ENCODE results near the gene SMCO3. TPM values are rescaled to one million over a fixed set of nuclear protein-coding genes. Genes with fewer than 3 reads are reported as not detected.
A peak's percentile ranks its signal among the peaks of the same experiment; 100 is the strongest.

Gene SMCO3
- total and polyA plus RNA-seq, 2 of the 13 experiments (the other 11 are each of a cell fraction or from before 2014, with no cell fraction given), result 0.29 to 0.42 TPM

- TF ChIP-seq SOX6 (IDR thresholded peaks at IDR 0.05) (no peak), SOX6 (CRISPR knock-in tag; IDR thresholded peaks at IDR 0.05) (peak; percentile 39; the same call in 1 of the 2 replicates), ZNF543 (CRISPR knock-in tag; IDR thresholded peaks at IDR 0.05) (no peak), ZMYM4 (CRISPR knock-in tag; IDR thresholded peaks at IDR 0.05) (peak; percentile 35; the same call in 1 of the 2 replicates), ZSCAN22 (CRISPR knock-in tag; IDR thresholded peaks at IDR 0.05) (no peak), CREM (IDR thresholded peaks at IDR 0.05) (no peak), CREM (CRISPR knock-in tag; IDR thresholded peaks at IDR 0.05) (no peak), SAP130 (CRISPR knock-in tag; IDR thresholded peaks at IDR 0.05; ENCODE audit: low read depth) (peak; percentile 76), CEBPB (IDR thresholded peaks at IDR 0.05; ENCODE audit: borderline replicate concordance, low read depth, low read length) (no peak), POLR2AphosphoS5 (IDR thresholded peaks at IDR 0.05; ENCODE audit: low read depth, low read length) (no peak), ATF5 (CRISPR knock-in tag; IDR thresholded peaks at IDR 0.05; ENCODE audit: low read depth) (no peak), AHR (CRISPR knock-in tag; IDR thresholded peaks at IDR 0.05) (no peak), MATR3 (CRISPR knock-in tag; IDR thresholded peaks at IDR 0.05) (no peak), ZNF687 (CRISPR knock-in tag; IDR thresholded peaks at IDR 0.05) (no peak), SALL1 (CRISPR knock-in tag; IDR thresholded peaks at IDR 0.05) (peak; percentile 34; the same call in 1 of the 2 replicates), POGZ (CRISPR knock-in tag; IDR thresholded peaks at IDR 0.05) (no peak), GATAD2A (CRISPR knock-in tag; IDR thresholded peaks at IDR 0.05) (peak; percentile 45; the same call in 1 of the 2 replicates), ZC3H13 (CRISPR knock-in tag; IDR thresholded peaks at IDR 0.05) (no peak), BCL3 (CRISPR knock-in tag; IDR thresholded peaks at IDR 0.05) (no peak), ZNF331 (CRISPR knock-in tag; IDR thresholded peaks at IDR 0.05) (no peak), ZNF256 (CRISPR knock-in tag; conservative IDR thresholded peaks at IDR 0.05) (no peak), ISL2 (CRISPR knock-in tag; IDR thresholded peaks at IDR 0.05) (no peak), HDAC2 (CRISPR knock-in tag; IDR thresholded peaks at IDR 0.05) (peak; percentile 56; the same call in 1 of the 2 replicates), KDM3A (CRISPR knock-in tag; IDR thresholded peaks at IDR 0.05; ENCODE audit: low read depth) (no peak), ZNF766 (CRISPR knock-in tag; IDR thresholded peaks at IDR 0.05; ENCODE audit: borderline replicate concordance) (no peak), ZNF597 (CRISPR knock-in tag; IDR thresholded peaks at IDR 0.05) (no peak), FOXC1 (CRISPR knock-in tag; IDR thresholded peaks at IDR 0.05; ENCODE audit: borderline replicate concordance) (no peak), RBAK (CRISPR knock-in tag; IDR thresholded peaks at IDR 0.05) (no peak), ZNF644 (CRISPR knock-in tag; IDR thresholded peaks at IDR 0.05; ENCODE audit: low read depth) (peak; percentile 83)
Observed at GRCh38 chr12:14840616-14841015, 26.6 kb upstream of the SMCO3 start (continued).
